ENCODE data around the gene DNAH12. TPM values are rescaled to one million over a fixed set of nuclear protein-coding genes. Genes with fewer than 3 reads are reported as not detected.
"Not testable (repeated sequence)": the region's sequence is repeated elsewhere in the genome, so short reads cannot be mapped to it uniquely, and the experiment has no call there.

DNAH12 gene
- total and polyA plus RNA-seq, 2 donors (not counting 1 experiment from before 2014, with no cell fraction given), result 0.12 to 0.17 TPM

DNA sequence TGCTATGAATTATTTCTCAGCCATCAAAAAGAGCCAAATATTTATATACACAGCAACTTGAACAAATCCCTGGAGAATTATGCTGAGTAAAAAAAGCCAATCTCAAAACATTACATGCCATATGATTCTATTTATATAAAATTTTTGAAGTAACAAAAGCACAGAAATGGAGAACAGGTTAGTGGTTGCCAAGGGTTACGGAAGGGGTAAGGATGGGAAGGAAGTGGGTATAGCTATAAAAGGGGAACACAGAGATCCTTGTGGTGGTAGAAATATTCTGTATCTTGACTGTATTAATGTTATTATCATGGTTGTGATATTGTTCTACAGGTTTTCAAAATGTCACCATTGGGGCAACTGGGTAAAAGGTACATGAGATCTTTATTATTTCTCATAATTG, 189.4 kb downstream of the DNAH12 start:
- H3K4me3 ChIP-seq (replicated peaks in 1 of 4; ENCODE audit: control extremely low read depth in 1 of 4, insufficient read depth in 1 of 4, low read depth in 3 of 4, low read length in 4 of 4), result no peak overlapping the region
- H3K36me3 ChIP-seq (ENCODE audit: control insufficient read depth, insufficient read depth, low read length), result no peaks in the 10 kb centered on the region
- H3K4me2 ChIP-seq (ENCODE audit: extremely low read depth, insufficient read depth, low read length), result no peak overlapping the region
- no peaks in the 10 kb centered on the region for H3K27me3 ChIP-seq (ENCODE audit: control insufficient read depth, insufficient read depth, low read length)
- H3K27ac ChIP-seq (ENCODE audit: insufficient read depth, low read length), result no peak overlapping the region
- TF ChIP-seq, protein P1, sequence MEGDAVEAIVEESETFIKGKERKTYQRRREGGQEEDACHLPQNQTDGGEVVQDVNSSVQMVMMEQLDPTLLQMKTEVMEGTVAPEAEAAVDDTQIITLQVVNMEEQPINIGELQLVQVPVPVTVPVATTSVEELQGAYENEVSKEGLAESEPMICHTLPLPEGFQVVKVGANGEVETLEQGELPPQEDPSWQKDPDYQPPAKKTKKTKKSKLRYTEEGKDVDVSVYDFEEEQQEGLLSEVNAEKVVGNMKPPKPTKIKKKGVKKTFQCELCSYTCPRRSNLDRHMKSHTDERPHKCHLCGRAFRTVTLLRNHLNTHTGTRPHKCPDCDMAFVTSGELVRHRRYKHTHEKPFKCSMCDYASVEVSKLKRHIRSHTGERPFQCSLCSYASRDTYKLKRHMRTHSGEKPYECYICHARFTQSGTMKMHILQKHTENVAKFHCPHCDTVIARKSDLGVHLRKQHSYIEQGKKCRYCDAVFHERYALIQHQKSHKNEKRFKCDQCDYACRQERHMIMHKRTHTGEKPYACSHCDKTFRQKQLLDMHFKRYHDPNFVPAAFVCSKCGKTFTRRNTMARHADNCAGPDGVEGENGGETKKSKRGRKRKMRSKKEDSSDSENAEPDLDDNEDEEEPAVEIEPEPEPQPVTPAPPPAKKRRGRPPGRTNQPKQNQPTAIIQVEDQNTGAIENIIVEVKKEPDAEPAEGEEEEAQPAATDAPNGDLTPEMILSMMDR (conservative IDR thresholded peaks at IDR 0.05 in 1 of 2, IDR thresholded peaks at IDR 0.05 in 1 of 2; ENCODE audit: low read depth in 1 of 2, low read length in 2 of 2), result no peak
- no peak for TF ChIP-seq EZH2 (IDR thresholded peaks at IDR 0.05; ENCODE audit: low read length, missing control alignments)
- no peaks in the 10 kb centered on the region for H3K79me2 ChIP-seq (ENCODE audit: control insufficient read depth, insufficient read depth, low read length)
- H3K9me3 ChIP-seq (ENCODE audit: control insufficient read depth, insufficient read depth, low read depth, low read length), result no peaks in the 10 kb centered on the region
- no peak for DNase-seq (ENCODE audit: low read depth in 2 of 2)
- H2AFZ ChIP-seq (ENCODE audit: low read length), result no peak overlapping the region
- H3K4me1 ChIP-seq (ENCODE audit: control insufficient read depth, extremely low read depth, insufficient read depth, low read length), result no peaks in the 10 kb centered on the region
- no peak overlapping the region for H3K9ac ChIP-seq (ENCODE audit: insufficient read depth, low read length)
- H4K20me1 ChIP-seq (ENCODE audit: control insufficient read depth, extremely low read depth, insufficient read depth, low read length), result no peaks in the 10 kb centered on the region

DNA sequence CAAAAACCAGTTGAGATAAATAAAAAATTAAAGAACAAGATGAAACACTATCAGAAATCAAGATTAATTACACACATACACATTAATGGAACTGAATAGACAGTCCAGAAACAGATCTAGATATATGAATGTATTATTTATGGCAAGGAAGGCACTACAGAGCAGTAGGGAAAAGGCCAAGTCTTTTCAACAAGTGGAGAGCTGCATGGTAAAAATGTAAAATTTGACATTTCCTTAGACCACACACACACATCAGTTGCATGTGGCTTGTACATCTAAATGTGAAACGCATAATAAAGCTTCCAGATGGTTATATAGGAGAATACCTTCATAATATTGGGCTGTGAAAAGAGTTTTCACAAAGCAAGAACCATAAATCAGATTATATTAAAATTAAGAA, 193.9 kb downstream of the DNAH12 start:
- Histone ChIP-seq H4K20me1 (ENCODE audit: control insufficient read depth, extremely low read depth, insufficient read depth, low read length) (no peaks in the 10 kb centered on the region), H3K9me3 (ENCODE audit: control insufficient read depth, insufficient read depth, low read depth, low read length) (no peaks in the 10 kb centered on the region), H3K36me3 (ENCODE audit: control insufficient read depth, insufficient read depth, low read length) (no peaks in the 10 kb centered on the region), H3K27me3 (ENCODE audit: control insufficient read depth, insufficient read depth, low read length) (no peaks in the 10 kb centered on the region), H3K4me2 (ENCODE audit: extremely low read depth, insufficient read depth, low read length) (no peak overlapping the region), H3K79me2 (ENCODE audit: control insufficient read depth, insufficient read depth, low read length) (no peaks in the 10 kb centered on the region), H3K4me3 (replicated peaks in 1 of 4; ENCODE audit: control extremely low read depth in 1 of 4, insufficient read depth in 1 of 4, low read depth in 3 of 4, low read length in 4 of 4) (no peak overlapping the region), H2AFZ (ENCODE audit: low read length) (no peak overlapping the region), H3K4me1 (ENCODE audit: control insufficient read depth, extremely low read depth, insufficient read depth, low read length) (no peaks in the 10 kb centered on the region), H3K9ac (ENCODE audit: insufficient read depth, low read length) (no peak overlapping the region), H3K27ac (ENCODE audit: insufficient read depth, low read length) (no peak overlapping the region)
- no peak for TF ChIP-seq EZH2 (IDR thresholded peaks at IDR 0.05; ENCODE audit: low read length, missing control alignments)
- TF ChIP-seq, protein P1 (conservative IDR thresholded peaks at IDR 0.05 in 1 of 2, IDR thresholded peaks at IDR 0.05 in 1 of 2; ENCODE audit: low read depth in 1 of 2, low read length in 2 of 2), result no peak
- no peak for DNase-seq (ENCODE audit: low read depth in 2 of 2)

DNA sequence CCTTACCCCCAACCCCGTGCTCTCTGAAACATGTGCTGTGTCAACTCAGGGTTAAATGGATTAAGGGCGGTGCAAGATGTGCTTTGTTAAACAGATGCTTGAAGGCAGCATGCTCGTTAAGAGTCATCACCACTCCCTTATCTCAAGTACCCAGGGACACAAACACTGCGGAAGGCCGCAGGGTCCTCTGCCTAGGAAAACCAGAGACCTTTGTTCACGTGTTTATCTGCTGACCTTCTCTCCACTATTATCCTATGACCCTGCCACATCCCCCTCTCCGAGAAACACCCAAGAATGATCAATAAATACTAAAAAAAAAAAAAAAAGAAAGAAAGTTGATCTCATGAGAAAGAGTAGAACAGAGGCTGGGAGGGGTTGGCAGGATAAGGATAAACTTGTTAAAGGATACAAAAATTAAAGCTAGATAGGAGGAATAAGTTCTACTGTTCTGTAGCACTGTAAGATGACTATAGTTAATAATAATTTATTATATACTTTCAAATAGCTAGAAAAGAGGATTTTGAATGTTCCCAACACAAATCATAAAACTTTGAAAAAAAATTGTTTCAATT, 205.0 kb downstream of the DNAH12 start:
- H3K79me2 ChIP-seq (ENCODE audit: control insufficient read depth, insufficient read depth, low read length); DNase-seq (ENCODE audit: low read depth in 2 of 2); H3K4me1 ChIP-seq (ENCODE audit: control insufficient read depth, extremely low read depth, insufficient read depth, low read length); H3K9me3 ChIP-seq (ENCODE audit: control insufficient read depth, insufficient read depth, low read depth, low read length); H3K36me3 ChIP-seq (ENCODE audit: control insufficient read depth, insufficient read depth, low read length); H3K9ac ChIP-seq (ENCODE audit: insufficient read depth, low read length); H3K4me3 ChIP-seq (replicated peaks in 1 of 4; ENCODE audit: control extremely low read depth in 1 of 4, insufficient read depth in 1 of 4, low read depth in 3 of 4, low read length in 4 of 4); H3K27me3 ChIP-seq (ENCODE audit: control insufficient read depth, insufficient read depth, low read length); H2AFZ ChIP-seq (ENCODE audit: low read length); H3K4me2 ChIP-seq (ENCODE audit: extremely low read depth, insufficient read depth, low read length); H3K27ac ChIP-seq (ENCODE audit: insufficient read depth, low read length); H4K20me1 ChIP-seq (ENCODE audit: control insufficient read depth, extremely low read depth, insufficient read depth, low read length): not testable (repeated sequence)

DNA sequence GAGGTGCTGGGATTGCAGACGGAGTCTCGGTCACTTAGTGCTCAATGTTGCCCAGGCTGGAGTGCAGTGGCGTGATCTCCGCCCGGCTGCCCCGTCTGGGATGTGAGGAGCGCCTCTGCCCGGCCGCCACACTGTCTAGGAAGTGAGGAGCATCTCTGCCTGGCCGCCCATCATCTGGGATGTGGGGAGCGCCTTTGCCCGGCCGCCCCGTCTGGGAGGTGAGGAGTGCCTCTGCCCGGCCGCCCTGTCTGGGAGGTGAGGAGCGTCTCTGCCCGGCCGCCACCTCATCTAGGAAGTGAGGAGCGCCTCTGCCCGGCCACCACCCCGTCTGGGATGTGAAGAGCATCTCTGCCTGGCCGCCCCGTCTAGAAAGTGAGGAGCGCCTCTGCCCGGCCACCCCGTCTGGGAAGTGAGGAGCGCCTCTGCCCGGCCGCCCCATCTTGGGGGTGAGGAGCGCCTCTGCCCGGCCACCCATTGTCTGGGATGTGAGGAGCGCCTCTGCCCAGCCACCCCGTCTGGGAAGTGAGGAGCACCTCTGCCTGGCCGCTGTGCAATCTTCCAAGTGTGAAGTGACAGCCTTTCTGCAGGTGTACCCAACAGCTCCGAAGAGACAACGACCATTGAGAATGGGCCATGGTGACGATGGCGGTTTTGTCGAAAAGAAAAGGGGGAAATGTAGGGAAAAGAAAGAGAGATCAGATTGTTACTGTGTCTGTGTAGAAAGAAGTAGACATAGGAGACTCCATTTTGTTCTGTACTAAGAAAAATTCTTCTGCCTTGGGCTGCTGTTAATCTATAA, 205.7 kb downstream of the DNAH12 start:
- H2AFZ ChIP-seq (ENCODE audit: low read length); H3K27me3 ChIP-seq (ENCODE audit: control insufficient read depth, insufficient read depth, low read length); H3K9me3 ChIP-seq (ENCODE audit: control insufficient read depth, insufficient read depth, low read depth, low read length); H3K4me1 ChIP-seq (ENCODE audit: control insufficient read depth, extremely low read depth, insufficient read depth, low read length); H3K4me2 ChIP-seq (ENCODE audit: extremely low read depth, insufficient read depth, low read length); H3K9ac ChIP-seq (ENCODE audit: insufficient read depth, low read length); H4K20me1 ChIP-seq (ENCODE audit: control insufficient read depth, extremely low read depth, insufficient read depth, low read length); H3K27ac ChIP-seq (ENCODE audit: insufficient read depth, low read length); DNase-seq (ENCODE audit: low read depth in 2 of 2); H3K79me2 ChIP-seq (ENCODE audit: control insufficient read depth, insufficient read depth, low read length); H3K4me3 ChIP-seq (replicated peaks in 1 of 4; ENCODE audit: control extremely low read depth in 1 of 4, insufficient read depth in 1 of 4, low read depth in 3 of 4, low read length in 4 of 4); H3K36me3 ChIP-seq (ENCODE audit: control insufficient read depth, insufficient read depth, low read length): not testable (repeated sequence)

Data from fibroblast of lung (primary cell).